Sigmoid colon (tissue), 4 donors: ENCODE results near the gene RUNX2.

Experiments used
- EP300 ChIP-seq, 4 donors: sonication (generic); formaldehyde crosslinking; IDR thresholded peaks; one replicate each; pipeline ENCODE4 v1.6.1; 2017; ENCODE audit warnings: antibody characterized with exemption in 4 of 4
- POLR2A ChIP-seq, 2 donors: fragments of 450-650 bp; IDR thresholded peaks; one replicate each; pipeline ENCODE4 v1.6.1; 2016; ENCODE audit warnings: antibody characterized with exemption in 2 of 2, mild to moderate bottlenecking in 2 of 2, moderate library complexity in 2 of 2
- POLR2AphosphoS5 ChIP-seq, 4 donors: sonication (generic); formaldehyde crosslinking; IDR thresholded peaks; one replicate each; pipeline ENCODE4 v1.6.1; 2017; ENCODE audit warnings: antibody characterized with exemption in 4 of 4
- TF ChIP-seq, protein P1 (sequence below), 4 experiments: fragments of 450-650 bp in 3 of 4; fragments of 200-600 bp in 1 of 4; IDR thresholded peaks; one replicate each; pipeline ENCODE4 v1.5.1; 2016 to 2019; ENCODE audit warnings: antibody characterized with exemption in 4 of 4, mild to moderate bottlenecking in 3 of 4, moderate library complexity in 2 of 4

DNA sequence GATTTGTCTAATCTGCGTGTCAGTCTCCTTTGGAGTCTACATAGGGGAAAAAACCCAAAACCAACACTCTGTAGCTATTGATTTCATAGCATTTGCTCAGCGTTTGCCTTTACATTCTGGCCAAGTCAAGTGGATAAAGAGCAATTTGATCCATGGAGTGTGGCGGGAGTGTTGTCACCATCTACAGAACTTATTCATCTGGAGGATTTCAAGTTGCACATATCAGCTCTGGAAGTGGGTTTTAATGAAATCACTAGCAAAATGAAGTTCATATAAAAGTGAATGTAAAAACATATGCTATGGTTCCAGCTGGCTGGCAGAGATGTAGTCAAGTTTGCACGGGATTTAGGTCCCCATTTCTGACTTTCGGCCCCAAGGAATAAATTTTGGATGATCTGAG lies 269.3 kb downstream of the RUNX2 start:
- no peak for TF ChIP-seq POLR2A (IDR thresholded peaks at IDR 0.05)
- TF ChIP-seq, protein P1, sequence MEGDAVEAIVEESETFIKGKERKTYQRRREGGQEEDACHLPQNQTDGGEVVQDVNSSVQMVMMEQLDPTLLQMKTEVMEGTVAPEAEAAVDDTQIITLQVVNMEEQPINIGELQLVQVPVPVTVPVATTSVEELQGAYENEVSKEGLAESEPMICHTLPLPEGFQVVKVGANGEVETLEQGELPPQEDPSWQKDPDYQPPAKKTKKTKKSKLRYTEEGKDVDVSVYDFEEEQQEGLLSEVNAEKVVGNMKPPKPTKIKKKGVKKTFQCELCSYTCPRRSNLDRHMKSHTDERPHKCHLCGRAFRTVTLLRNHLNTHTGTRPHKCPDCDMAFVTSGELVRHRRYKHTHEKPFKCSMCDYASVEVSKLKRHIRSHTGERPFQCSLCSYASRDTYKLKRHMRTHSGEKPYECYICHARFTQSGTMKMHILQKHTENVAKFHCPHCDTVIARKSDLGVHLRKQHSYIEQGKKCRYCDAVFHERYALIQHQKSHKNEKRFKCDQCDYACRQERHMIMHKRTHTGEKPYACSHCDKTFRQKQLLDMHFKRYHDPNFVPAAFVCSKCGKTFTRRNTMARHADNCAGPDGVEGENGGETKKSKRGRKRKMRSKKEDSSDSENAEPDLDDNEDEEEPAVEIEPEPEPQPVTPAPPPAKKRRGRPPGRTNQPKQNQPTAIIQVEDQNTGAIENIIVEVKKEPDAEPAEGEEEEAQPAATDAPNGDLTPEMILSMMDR (IDR thresholded peaks at IDR 0.05): no peak
- no peak for TF ChIP-seq EP300 (IDR thresholded peaks at IDR 0.05)
- no peak for TF ChIP-seq POLR2AphosphoS5 (IDR thresholded peaks at IDR 0.05)
